Stomach (tissue), 4 donors: Measurements from ENCODE around the gene HBM.

Experiments used
- CTCF ChIP-seq, 7 experiments: fragments of 450-650 bp in 4 of 7; fragments of 200-600 bp in 3 of 7; sonication (generic) in 3 of 7; IDR thresholded peaks; one replicate each; pipeline ENCODE4 v1.5.1; 2016 to 2019; ENCODE audit warnings: antibody characterized with exemption in 7 of 7, control low read depth in 2 of 7, mild to moderate bottlenecking in 1 of 7
- POLR2A ChIP-seq, 4 donors: fragments of 450-650 bp; IDR thresholded peaks; one replicate each; pipeline ENCODE4 v1.6.1; 2016; ENCODE audit warnings: antibody characterized with exemption in 4 of 4, control low read depth in 2 of 4, mild to moderate bottlenecking in 1 of 4, moderate library complexity in 1 of 4
- POLR2AphosphoS5 ChIP-seq, 3 donors: sonication (generic); formaldehyde crosslinking; IDR thresholded peaks; one replicate each; pipeline ENCODE4 v1.6.1; 2016; ENCODE audit warnings: antibody characterized with exemption in 3 of 3

- TF ChIP-seq CTCF (IDR thresholded peaks at IDR 0.05) (no peak), POLR2A (IDR thresholded peaks at IDR 0.05) (no peak), POLR2AphosphoS5 (IDR thresholded peaks at IDR 0.05) (no peak)
Observed at GRCh38 chr16:166375-167121, 770 bp downstream of the HBM start.
